ENCODE results near the gene PARVA. TPM values are rescaled to one million over a fixed set of nuclear protein-coding genes. Genes with fewer than 3 reads are reported as not detected.

PARVA gene
- total and polyA plus RNA-seq, 2 of the 8 experiments (the other 6 are each of a cell fraction or from before 2014, with no cell fraction given), result 3.1 to 13.5 TPM

DNA sequence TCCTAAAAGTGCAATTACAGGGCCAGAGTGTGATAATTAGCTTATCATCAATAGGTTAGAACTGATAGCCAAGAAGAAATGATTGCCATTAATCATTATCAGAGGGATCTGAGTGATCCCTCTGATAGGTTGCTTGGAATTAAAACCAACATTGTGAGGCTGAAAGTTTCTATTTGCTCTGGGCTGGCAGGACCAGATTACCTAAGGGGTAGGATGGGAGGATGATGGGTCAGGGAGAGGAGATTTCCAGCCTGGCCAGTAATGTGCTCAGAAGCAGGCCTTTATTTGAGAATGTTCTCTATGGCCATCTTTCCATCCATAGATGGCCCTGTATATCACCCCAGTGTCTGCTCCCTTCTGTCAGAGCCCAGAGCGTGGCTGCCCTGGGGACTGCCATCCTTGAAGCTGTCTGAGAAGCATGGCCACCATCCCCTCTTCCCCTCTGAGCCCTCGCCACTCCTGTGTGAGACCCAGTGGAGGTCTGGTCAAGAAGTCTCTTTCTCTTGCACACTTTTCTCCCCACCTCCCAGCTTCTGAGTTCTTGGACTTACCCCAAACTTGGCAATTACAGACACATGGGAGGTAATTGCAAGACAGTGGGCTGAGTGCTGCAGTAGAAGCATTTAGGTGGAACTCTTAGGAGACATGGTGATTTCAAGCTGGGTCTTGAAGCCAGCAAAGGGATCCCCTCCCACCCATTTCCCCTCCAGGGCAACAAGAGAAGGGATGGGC is 11.7 kb downstream of the PARVA start:
- Histone ChIP-seq H3K27me3 (replicated peaks in 1 of 4; ENCODE audit: control insufficient read depth in 3 of 4, extremely low read depth in 1 of 4, insufficient read depth in 3 of 4, low read length in 3 of 4) (no peaks in the 10 kb centered on the region), H2BK120ac (replicated peaks; ENCODE audit: low read depth, low read length) (no peak overlapping the region), H4K5ac (ENCODE audit: insufficient read length, low read depth, low read length) (no peak overlapping the region), H3K4me3 (ENCODE audit: extremely low read depth in 1 of 4, insufficient read depth in 2 of 4, low read depth in 3 of 4, low read length in 4 of 4) (no peak overlapping the region), H3K4me1 (replicated peaks in 1 of 4; ENCODE audit: control insufficient read depth in 3 of 4, insufficient read depth in 4 of 4, low read length in 3 of 4) (no peaks in the 10 kb centered on the region), H3K14ac (ENCODE audit: insufficient read length) (no peak overlapping the region), H4K8ac (ENCODE audit: extremely low read depth, insufficient read depth, low read length) (no peak overlapping the region), H2BK15ac (ENCODE audit: low read length) (no peak overlapping the region), H2BK12ac (ENCODE audit: low read depth, low read length) (no peak overlapping the region), H3K4me2 (ENCODE audit: insufficient read depth in 1 of 2, low read depth in 2 of 2, low read length in 2 of 2) (no peak overlapping the region), H3K23me2 (ENCODE audit: low read depth, low read length) (no peaks in the 10 kb centered on the region), H3K9me3 (ENCODE audit: insufficient read depth in 2 of 2, low read depth in 1 of 2, low read length in 1 of 2) (peaks cover 0 to 4% of the 10 kb centered on the region in 2 experiments; a peak in 1 of 4 replicates), H3K36me3 (ENCODE audit: control insufficient read depth in 2 of 4, insufficient read depth in 4 of 4, low read length in 3 of 4) (no peaks in the 10 kb centered on the region), H4K91ac (replicated peaks; ENCODE audit: insufficient read length, low read length) (no peak overlapping the region), H3K9ac (replicated peaks in 1 of 4; ENCODE audit: extremely low read depth in 1 of 4, low read depth in 3 of 4, low read length in 3 of 4) (no peak overlapping the region), H2AK5ac (ENCODE audit: low read depth, low read length) (no peak overlapping the region), H2BK20ac (ENCODE audit: low read length) (no peak overlapping the region), H3K23ac (ENCODE audit: insufficient read length) (no peak overlapping the region), H3K56ac (replicated peaks; ENCODE audit: insufficient read length, low read depth, low read length) (no peak overlapping the region), H2AFZ (ENCODE audit: low read length) (no peak overlapping the region), H3K79me1 (ENCODE audit: low read depth, low read length) (no peaks in the 10 kb centered on the region), H2BK5ac (ENCODE audit: low read depth, low read length) (no peak overlapping the region), H3K27ac (ENCODE audit: low read depth, low read length) (no peak overlapping the region), H3K4ac (replicated peaks; ENCODE audit: insufficient read length, low read depth, low read length) (no peak overlapping the region), H4K20me1 (replicated peaks in 1 of 2; ENCODE audit: control insufficient read depth in 1 of 2, insufficient read depth in 2 of 2, low read length in 2 of 2) (no peaks in the 10 kb centered on the region), H3K18ac (ENCODE audit: extremely low read depth, low read length) (no peak overlapping the region), H3K79me2 (ENCODE audit: control insufficient read depth in 1 of 2, insufficient read depth in 2 of 2, low read length in 2 of 2) (no peaks in the 10 kb centered on the region)
- TF ChIP-seq JUN (IDR thresholded peaks at IDR 0.05; ENCODE audit: low read depth, low read length) (no peak), SP1 (IDR thresholded peaks at IDR 0.05; ENCODE audit: low read depth, low read length) (no peak), JUND (IDR thresholded peaks at IDR 0.05; ENCODE audit: low read length) (no peak), NRF1 (IDR thresholded peaks at IDR 0.05; ENCODE audit: low read depth, low read length) (no peak)
- TF ChIP-seq, protein P1, sequence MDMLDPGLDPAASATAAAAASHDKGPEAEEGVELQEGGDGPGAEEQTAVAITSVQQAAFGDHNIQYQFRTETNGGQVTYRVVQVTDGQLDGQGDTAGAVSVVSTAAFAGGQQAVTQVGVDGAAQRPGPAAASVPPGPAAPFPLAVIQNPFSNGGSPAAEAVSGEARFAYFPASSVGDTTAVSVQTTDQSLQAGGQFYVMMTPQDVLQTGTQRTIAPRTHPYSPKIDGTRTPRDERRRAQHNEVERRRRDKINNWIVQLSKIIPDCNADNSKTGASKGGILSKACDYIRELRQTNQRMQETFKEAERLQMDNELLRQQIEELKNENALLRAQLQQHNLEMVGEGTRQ (IDR thresholded peaks at IDR 0.05; ENCODE audit: low read length), result no peak
- WGBS, 2 experiments (ENCODE audit: extremely low coverage in 1 of 2, insufficient coverage in 1 of 2, insufficient read length in 1 of 2, insufficient replicate concordance in 2 of 2, low coverage in 1 of 2, low lambda C conversion rate in 2 of 2, missing lambda C conversion rate in 1 of 2), result 83% methylated on average over 2 of the region's 2 CpGs; no CpG with 5 or more reads in 1 of the 2 experiments
- no peak for FAIRE-seq
- POLR2A ChIA-PET (ENCODE audit: partially characterized antibody), result interaction anchor here (3.2 kb wide), 1 partner anchor 9 kb away, joined by 11 read pairs; no protein-coding TSS in a partner anchor
- CTCF ChIA-PET (ENCODE audit: partially characterized antibody), result interaction anchor here (1.2 to 2.9 kb wide), 3 partner anchors 9 to 101 kb away, joined by 4 to 7 read pairs (median 6); no protein-coding TSS in a partner anchor
- DNase-seq (ENCODE audit: low read depth in 1 of 2, low spot score in 2 of 2), result no peak

Data from H1 (cell line).